Lung (tissue), 12 donors: ENCODE data around the gene SLC9A6. TPM values are rescaled to one million over a fixed set of nuclear protein-coding genes. Genes with fewer than 3 reads are reported as not detected.
A peak's percentile ranks its signal among the peaks of the same experiment; 100 is the strongest.

Source experiments
- ATAC-seq: fragments of 200-7000 bp; cut with Tn5 transposase; one replicate; pipeline ENCODE4 v1.9.1; 2020; ENCODE audit warnings: moderate number of reproducible peaks; ENCODE audit not compliant: insufficient read depth, low FRiP score
- DNase-seq, 3 donors: peaks; one replicate each; pipeline ENCODE4 v3.0.0-alpha.2; 2013 to 2017
- H3K27ac ChIP-seq, 2 donors: one replicate each; pipeline ENCODE4 v1.5.1; 2013; ENCODE audit warnings: mild to moderate bottlenecking in 2 of 2, moderate library complexity in 2 of 2, control low read depth in 1 of 2, inconsistent platforms in 1 of 2, low read depth in 1 of 2, low read length in 1 of 2
- H3K27me3 ChIP-seq, 3 donors: one replicate each; pipeline ENCODE4 v1.5.1; 2013; ENCODE audit warnings: low read length in 2 of 3; ENCODE audit not compliant: control insufficient read depth in 3 of 3, insufficient read depth in 3 of 3
- H3K36me3 ChIP-seq, 4 donors: one replicate each; pipeline ENCODE4 v1.5.1; 2013; ENCODE audit warnings: low read length in 4 of 4, mild to moderate bottlenecking in 1 of 4, moderate library complexity in 1 of 4; ENCODE audit not compliant: control insufficient read depth in 4 of 4, insufficient read depth in 4 of 4
- H3K4me1 ChIP-seq, 5 donors: one replicate each; pipeline ENCODE4 v1.5.1; 2013; ENCODE audit warnings: low read length in 5 of 5, mild to moderate bottlenecking in 2 of 5, moderate library complexity in 1 of 5; ENCODE audit not compliant: control insufficient read depth in 5 of 5, insufficient read depth in 5 of 5
- H3K4me3 ChIP-seq: one replicate; pipeline ENCODE4 v1.5.1; 2013; ENCODE audit warnings: mild to moderate bottlenecking, control low read depth, moderate library complexity
- H3K9ac ChIP-seq, 2 donors: one replicate each; pipeline ENCODE4 v1.5.1; 2013; ENCODE audit warnings: low read length in 2 of 2, control low read depth in 1 of 2; ENCODE audit not compliant: insufficient read depth in 1 of 2
- H3K9me3 ChIP-seq, 4 donors: one replicate each; pipeline ENCODE4 v1.5.1; 2013; ENCODE audit warnings: low read length in 3 of 4, mild to moderate bottlenecking in 1 of 4, moderate library complexity in 1 of 4; ENCODE audit not compliant: control insufficient read depth in 4 of 4, insufficient read depth in 3 of 4
- CTCF ChIP-seq: IDR thresholded peaks from 2 replicates; pipeline ENCODE4 v1.5.1; 2012; ENCODE audit warnings: mild to moderate bottlenecking; ENCODE audit errors: control extremely low read depth, extremely low read depth
- WGBS, 2 donors: extraction: QIAGEN DNeasy Blood & Tissue Kit; methylation state at CpG; one replicate each; pipeline ENCODE4 v1.1.7; 2013; 5-methylcytosine and 5-hydroxymethylcytosine counted together
- polyA plus RNA-seq, 2 donors: library from polyadenylated mRNA; stranded (reverse); fragments of 200-250 nt; gene quantifications; one replicate each; pipeline ENCODE4 v1.2.1, GENCODE V29; 2013
- total RNA-seq, 2 donors: library from RNA; depleted of rRNA in 1 of 2; stranded (reverse); fragments of >200 nt in 1 of 2; gene quantifications; one replicate each; pipeline ENCODE4 v1.2.1, GENCODE V29; 2014 to 2021
- donor health status: control.
- donor health status: control.
- donor health status: Bipolar disorder and iron deficiency.
- donor health status: healthy.
- donor health status: DM: yes; HTN: yes; CAD: no.

Gene SLC9A6
- total and polyA plus RNA-seq, 4 donors, result 8.0 to 19.2 (median 12.1) TPM

- H3K4me1 ChIP-seq, result peaks cover 0 to 3% (median 0%) of the 10 kb centered on the region in 5 donors
- peak overlapping the region in 1 of 2 donors; percentile 33 for H3K27ac ChIP-seq
- ATAC-seq (peak; percentile 44), DNase-seq (peak in 2 of 3 donors; percentile 59 to 72)
- H3K9ac ChIP-seq, result no peak overlapping the region
- 57 to 63% methylated on average over 5 of the region's 5 CpGs for WGBS, 2 donors
- no peak for TF ChIP-seq CTCF
- H3K36me3 ChIP-seq, result no peaks in the 10 kb centered on the region
- peaks cover 0 to 8% (median 0%) of the 10 kb centered on the region in 3 donors for H3K27me3 ChIP-seq
- peaks cover 0 to 2% (median 0%) of the 10 kb centered on the region in 4 donors for H3K9me3 ChIP-seq
- H3K4me3 ChIP-seq, result no peak overlapping the region
These were observed 70.5 kb downstream of the SLC9A6 start for GRCh38 chrX:136055651-136056221.

- WGBS, 2 donors, result 73 to 85% methylated on average over 4 of the region's 4 CpGs
- TF ChIP-seq CTCF, result no peak
These were observed 72.3 kb downstream of the SLC9A6 start for GRCh38 chrX:136057567-136057966.

GRCh38 chrX:136059350-136059749 lies 74.1 kb downstream of the SLC9A6 start:
- Histone ChIP-seq H3K27me3 (peaks cover 0 to 8% (median 3%) of the 10 kb centered on the region in 3 donors), H3K4me3 (no peak overlapping the region), H3K27ac (no peak overlapping the region), H3K9me3 (peaks cover 0 to 2% (median 0%) of the 10 kb centered on the region in 4 donors), H3K9ac (no peak overlapping the region), H3K4me1 (peaks cover 0 to 1% (median 0%) of the 10 kb centered on the region in 5 donors), H3K36me3 (no peaks in the 10 kb centered on the region)
- no peak for TF ChIP-seq CTCF
- 82 to 88% methylated on average over 2 of the region's 2 CpGs for WGBS, 2 donors
- ATAC-seq (no peak), DNase-seq (no peak)

More at GRCh38 chrX:136057567-136057966, 72.3 kb downstream of the SLC9A6 start:
- no peak overlapping the region for H3K9ac ChIP-seq
- no peaks in the 10 kb centered on the region for H3K36me3 ChIP-seq
- DNase-seq (peak in 2 of 3 donors; percentile 53), ATAC-seq (no peak)
- H3K4me1 ChIP-seq, result peaks cover 0 to 1% (median 0%) of the 10 kb centered on the region in 5 donors
- peaks cover 0 to 8% (median 0%) of the 10 kb centered on the region in 3 donors for H3K27me3 ChIP-seq
- H3K27ac ChIP-seq, result no peak overlapping the region
- peaks cover 0 to 2% (median 0%) of the 10 kb centered on the region in 4 donors for H3K9me3 ChIP-seq
- H3K4me3 ChIP-seq, result no peak overlapping the region

GRCh38 chrX:136061286-136061685 lies 76.1 kb downstream of the SLC9A6 start:
- Histone ChIP-seq H3K27ac (no peak overlapping the region), H3K27me3 (peaks cover 0 to 5% (median 3%) of the 10 kb centered on the region in 3 donors), H3K9me3 (no peaks in the 10 kb centered on the region), H3K9ac (no peak overlapping the region), H3K36me3 (no peaks in the 10 kb centered on the region), H3K4me3 (no peak overlapping the region), H3K4me1 (no peaks in the 10 kb centered on the region)
- DNase-seq (peak in 1 of 3 donors; percentile 16), ATAC-seq (no peak)
- 71 to 79% methylated on average over 8 of the region's 8 CpGs for WGBS, 2 donors
- TF ChIP-seq CTCF, result no peak
